ENCODE data around the gene PIP5K1B. TPM values are rescaled to one million over a fixed set of nuclear protein-coding genes. Genes with fewer than 3 reads are reported as not detected.

The PIP5K1B gene
- total RNA-seq, 1 experiment from 2014 or later = 0.20 TPM

- Histone ChIP-seq H3K27me3 (ENCODE audit: insufficient read depth, low read length) (no peaks in the 10 kb centered on the region), H4K20me1 (ENCODE audit: insufficient read depth) (no peaks in the 10 kb centered on the region), H3K9me3 (ENCODE audit: control insufficient read depth in 1 of 2, insufficient read depth in 1 of 2, low read depth in 1 of 2, low read length in 2 of 2) (no peaks in the 10 kb centered on the region), H3K79me2 (ENCODE audit: insufficient read depth, low read length) (peaks cover 12% of the 10 kb centered on the region; the same call in 1 of the 2 replicates), H3K27ac (ENCODE audit: low read depth, low read length) (no peak overlapping the region), H2AFZ (ENCODE audit: low read depth, low read length, poor library complexity, severe bottlenecking) (no peak overlapping the region), H3K9me2 (ENCODE audit: insufficient read depth) (no peaks in the 10 kb centered on the region), H3K4me2 (ENCODE audit: low read length) (no peak overlapping the region), H3K9ac (ENCODE audit: low read length) (no peak overlapping the region), H3K4me3 (replicated peaks in 1 of 2; ENCODE audit: low read depth in 1 of 2, low read length in 2 of 2) (no peak overlapping the region), H3K4me1 (ENCODE audit: control insufficient read depth in 1 of 2, insufficient read depth in 2 of 2, low read length in 2 of 2) (peaks cover 0 to 13% of the 10 kb centered on the region in 2 experiments; a peak in 3 of 4 replicates), H3K36me3 (ENCODE audit: control insufficient read depth in 1 of 2, insufficient read depth in 2 of 2, low read length in 2 of 2) (no peaks in the 10 kb centered on the region)
- DNase-seq (ENCODE audit: low read depth, low spot score) (no peak), ATAC-seq (no peak)
- ChIA-PET RAD21 (ENCODE audit: low non-redundant PET in 1 of 2, low total read pairs in 2 of 2, uncharacterized antibody in 2 of 2, unreplicated experiment in 2 of 2) (no interaction called here), CTCF (no interaction called here), POLR2A (no interaction called here)
- TF ChIP-seq EGR1 (IDR thresholded peaks at IDR 0.05; ENCODE audit: low read depth) (no peak), SIN3A (IDR thresholded peaks at IDR 0.05; ENCODE audit: low read depth) (no peak), ELF1 (IDR thresholded peaks at IDR 0.05; ENCODE audit: borderline replicate concordance, low read depth) (no peak), CTCF (IDR thresholded peaks at IDR 0.05 in 2 of 3, conservative IDR thresholded peaks at IDR 0.05 in 1 of 3; ENCODE audit: borderline replicate concordance in 1 of 3, insufficient read depth in 1 of 3, low read depth in 2 of 3, low read length in 2 of 3) (no peak), EZH2phosphoT487 (IDR thresholded peaks at IDR 0.05; ENCODE audit: borderline replicate concordance) (no peak), MAX (IDR thresholded peaks at IDR 0.05) (no peak), RAD21 (IDR thresholded peaks at IDR 0.05; ENCODE audit: low read depth) (no peak), CBX3 (IDR thresholded peaks at IDR 0.05; ENCODE audit: low read depth) (no peak), SP1 (IDR thresholded peaks at IDR 0.05; ENCODE audit: low read depth) (no peak), SRF (IDR thresholded peaks at IDR 0.05; ENCODE audit: low read depth) (no peak), POLR2AphosphoS5 (IDR thresholded peaks at IDR 0.05; ENCODE audit: low read depth, low read length) (no peak), EZH2 (IDR thresholded peaks at IDR 0.05) (no peak), TCF7L2 (IDR thresholded peaks at IDR 0.05; ENCODE audit: borderline replicate concordance, extremely low read depth, insufficient read depth, insufficient read length) (no peak), FOSL1 (IDR thresholded peaks at IDR 0.05; ENCODE audit: low read depth) (no peak), JUND (IDR thresholded peaks at IDR 0.05) (no peak), ZFX (IDR thresholded peaks at IDR 0.05) (no peak), ZNF274 (IDR thresholded peaks at IDR 0.05; ENCODE audit: low read depth, low read length) (no peak), YY1 (IDR thresholded peaks at IDR 0.05; ENCODE audit: extremely low read depth, insufficient replicate concordance, low read depth, low read length) (no peak)
- TF ChIP-seq, protein P1, sequence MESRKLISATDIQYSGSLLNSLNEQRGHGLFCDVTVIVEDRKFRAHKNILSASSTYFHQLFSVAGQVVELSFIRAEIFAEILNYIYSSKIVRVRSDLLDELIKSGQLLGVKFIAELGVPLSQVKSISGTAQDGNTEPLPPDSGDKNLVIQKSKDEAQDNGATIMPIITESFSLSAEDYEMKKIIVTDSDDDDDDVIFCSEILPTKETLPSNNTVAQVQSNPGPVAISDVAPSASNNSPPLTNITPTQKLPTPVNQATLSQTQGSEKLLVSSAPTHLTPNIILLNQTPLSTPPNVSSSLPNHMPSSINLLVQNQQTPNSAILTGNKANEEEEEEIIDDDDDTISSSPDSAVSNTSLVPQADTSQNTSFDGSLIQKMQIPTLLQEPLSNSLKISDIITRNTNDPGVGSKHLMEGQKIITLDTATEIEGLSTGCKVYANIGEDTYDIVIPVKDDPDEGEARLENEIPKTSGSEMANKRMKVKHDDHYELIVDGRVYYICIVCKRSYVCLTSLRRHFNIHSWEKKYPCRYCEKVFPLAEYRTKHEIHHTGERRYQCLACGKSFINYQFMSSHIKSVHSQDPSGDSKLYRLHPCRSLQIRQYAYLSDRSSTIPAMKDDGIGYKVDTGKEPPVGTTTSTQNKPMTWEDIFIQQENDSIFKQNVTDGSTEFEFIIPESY (IDR thresholded peaks at IDR 0.05; ENCODE audit: extremely low read depth, insufficient replicate concordance, low read length) = no peak
- no TSS peak for BruUV-seq (replicated peaks)
- intact Hi-C loops (cut with micrococcal nuclease) = no loop called here
These were observed 77.5 kb downstream of the PIP5K1B start for GRCh38 chr9:68782546-68782945.

All from HCT116 (cell line).